HEK293 (cell line): Measurements from ENCODE around the gene IQSEC1.
A peak's percentile ranks its signal among the peaks of the same experiment; 100 is the strongest.

ENCODE experiments used
- CTCF ChIA-PET: fragments of 350-600 bp; formaldehyde crosslinking; extraction: SDS; loops from one replicate; lab custom pipeline; 2021; ENCODE audit warnings: antibody characterized with exemption; lab: Yijun Ruan, JAX
- POLR2A ChIA-PET: fragments of 300-600 bp; formaldehyde crosslinking; extraction: SDS; loops from one replicate; lab custom pipeline; 2020; ENCODE audit warnings: antibody characterized with exemption, inconsistent platforms; lab: Yijun Ruan, JAX
- H3K27ac ChIP-seq: fragments of 200-500 bp; sonication (Bioruptor generic); 2 replicates; pipeline ENCODE4 v1.5.1; 2014; ENCODE audit warnings: low read depth, low read length, control low read depth, inconsistent platforms; ENCODE audit errors: extremely low read depth
- H3K36me3 ChIP-seq, 2 experiments: fragments of 200-500 bp in 1 of 2; sonication (Bioruptor generic) in 1 of 2; 1 replicate in 1 of 2; 2 replicates in 1 of 2; pipeline ENCODE4 v1.5.1; 2014 to 2017; ENCODE audit warnings: inconsistent platforms in 2 of 2, low read length in 2 of 2; ENCODE audit not compliant: control insufficient read depth in 2 of 2, insufficient read depth in 1 of 2
- H3K4me1 ChIP-seq: fragments of 200-500 bp; sonication (Bioruptor generic); 2 replicates; pipeline ENCODE4 v1.5.1; 2014; ENCODE audit warnings: mild to moderate bottlenecking, low read length, inconsistent platforms; ENCODE audit not compliant: control insufficient read depth, insufficient read depth
- H3K4me3 ChIP-seq: 2 replicates; pipeline ENCODE4 v1.5.1; 2011; ENCODE audit warnings: low read depth, mild to moderate bottlenecking, control low read depth, low read length, moderate library complexity
- H3K9me3 ChIP-seq: fragments of 200-500 bp; sonication (Bioruptor generic); 2 replicates; pipeline ENCODE4 v1.5.1; 2014; ENCODE audit warnings: low read depth, low read length, inconsistent platforms; ENCODE audit not compliant: control insufficient read depth, insufficient read depth
- AEBP2 ChIP-seq: fragments of 450-650 bp; formaldehyde crosslinking; IDR thresholded peaks from 2 replicates; pipeline ENCODE4 v1.5.1; 2016; ENCODE audit warnings: missing biosample characterization, missing genetic modification characterization, borderline replicate concordance
- ELK4 ChIP-seq: IDR thresholded peaks from 2 replicates; pipeline ENCODE4 v1.6.1; 2011; ENCODE audit warnings: mild to moderate bottlenecking, low read depth, low read length, borderline replicate concordance
- GFI1B ChIP-seq: fragments of 450-650 bp; formaldehyde crosslinking; IDR thresholded peaks from 2 replicates; pipeline ENCODE4 v1.5.1; 2016; ENCODE audit warnings: missing biosample characterization, missing genetic modification characterization
- GLIS2 ChIP-seq: fragments of 450-650 bp; formaldehyde crosslinking; IDR thresholded peaks from 2 replicates; pipeline ENCODE4 v1.5.1; 2016; ENCODE audit warnings: missing biosample characterization, missing genetic modification characterization
- HOXA7 ChIP-seq: sonication (generic); formaldehyde crosslinking; IDR thresholded peaks from 2 replicates; pipeline ENCODE4 v1.8.1; 2022; ENCODE audit warnings: missing genetic modification reagents, borderline replicate concordance
- PRDM1 ChIP-seq: fragments of 450-650 bp; formaldehyde crosslinking; IDR thresholded peaks from 2 replicates; pipeline ENCODE4; 2016; ENCODE audit warnings: missing biosample characterization, missing genetic modification characterization
- RBAK ChIP-seq: fragments of 450-650 bp; formaldehyde crosslinking; IDR thresholded peaks from 2 replicates; pipeline ENCODE4 v1.5.1; 2016; ENCODE audit warnings: missing biosample characterization, missing genetic modification characterization
- SP7 ChIP-seq: fragments of 450-650 bp; formaldehyde crosslinking; IDR thresholded peaks from 2 replicates; pipeline ENCODE4 v1.5.1; 2016; ENCODE audit warnings: missing biosample characterization, missing genetic modification characterization
- TRIM28 ChIP-seq: IDR thresholded peaks from 2 replicates; pipeline ENCODE4 v1.6.1; 2011; ENCODE audit warnings: low read length, control low read depth, borderline replicate concordance
- YY1 ChIP-seq: fragments of 450-650 bp; formaldehyde crosslinking; IDR thresholded peaks from 2 replicates; pipeline ENCODE4 v1.5.1; 2018; ENCODE audit warnings: missing biosample characterization, missing genetic modification characterization
- ZBTB48 ChIP-seq: fragments of 450-650 bp; formaldehyde crosslinking; IDR thresholded peaks from 2 replicates; pipeline ENCODE4 v1.5.1; 2016; ENCODE audit warnings: missing biosample characterization, missing genetic modification characterization
- ZEB2 ChIP-seq: fragments of 450-650 bp; formaldehyde crosslinking; IDR thresholded peaks from 2 replicates; pipeline ENCODE4 v1.5.1; 2016; ENCODE audit warnings: missing biosample characterization, missing genetic modification characterization
- ZFHX2 ChIP-seq: fragments of 450-650 bp; formaldehyde crosslinking; conservative IDR thresholded peaks from 2 replicates; pipeline ENCODE4 v1.5.1; 2016; ENCODE audit warnings: missing biosample characterization, missing genetic modification characterization
- ZNF114 ChIP-seq: fragments of 450-650 bp; formaldehyde crosslinking; IDR thresholded peaks from 2 replicates; pipeline ENCODE4 v1.5.0; 2017; ENCODE audit warnings: missing biosample characterization, missing genetic modification characterization
- ZNF132 ChIP-seq: fragments of 450-650 bp; formaldehyde crosslinking; IDR thresholded peaks from 2 replicates; pipeline ENCODE4 v1.5.1; 2017; ENCODE audit warnings: missing biosample characterization, missing genetic modification characterization, borderline replicate concordance
- ZNF169 ChIP-seq: fragments of 450-650 bp; formaldehyde crosslinking; IDR thresholded peaks from 2 replicates; pipeline ENCODE4 v1.5.1; 2016; ENCODE audit warnings: missing biosample characterization, missing genetic modification characterization
- ZNF184 ChIP-seq: fragments of 450-650 bp; IDR thresholded peaks from 2 replicates; pipeline ENCODE4 v1.5.1; 2018; ENCODE audit warnings: missing biosample characterization, mild to moderate bottlenecking, missing genetic modification characterization
- ZNF221 ChIP-seq: fragments of 450-650 bp; formaldehyde crosslinking; IDR thresholded peaks from 2 replicates; pipeline ENCODE4 v1.5.1; 2017; ENCODE audit warnings: missing biosample characterization, missing genetic modification characterization, borderline replicate concordance
- ZNF274 ChIP-seq, 2 experiments: fragments of 200-500 bp in 1 of 2; fragments of 450-650 bp in 1 of 2; sonication (Bioruptor generic) in 1 of 2; formaldehyde crosslinking in 1 of 2; IDR thresholded peaks; 2 replicates each; pipeline versions ENCODE4 v1.5.1 to v1.6.1; 2014 to 2016; ENCODE audit warnings: borderline replicate concordance in 1 of 2, inconsistent platforms in 1 of 2, low read length in 1 of 2, missing biosample characterization in 1 of 2, missing genetic modification characterization in 1 of 2
- ZNF473 ChIP-seq: fragments of 450-650 bp; formaldehyde crosslinking; IDR thresholded peaks from 2 replicates; pipeline ENCODE4 v1.5.1; 2017; ENCODE audit warnings: missing biosample characterization, missing genetic modification characterization
- ZNF48 ChIP-seq: fragments of 450-650 bp; formaldehyde crosslinking; IDR thresholded peaks from 2 replicates; pipeline ENCODE4 v1.5.1; 2016; ENCODE audit warnings: missing biosample characterization, missing genetic modification characterization
- ZNF555 ChIP-seq: fragments of 450-650 bp; formaldehyde crosslinking; conservative IDR thresholded peaks from 2 replicates; pipeline ENCODE4 v1.5.1; 2017; ENCODE audit warnings: missing biosample characterization, mild to moderate bottlenecking, missing genetic modification characterization, inconsistent platforms
- ZNF658 ChIP-seq: fragments of 450-650 bp; formaldehyde crosslinking; IDR thresholded peaks from 2 replicates; pipeline ENCODE4; 2016; ENCODE audit warnings: missing biosample characterization, missing genetic modification characterization
- ZNF664 ChIP-seq: fragments of 450-650 bp; formaldehyde crosslinking; IDR thresholded peaks from 2 replicates; pipeline ENCODE4 v1.5.1; 2016; ENCODE audit warnings: missing biosample characterization, missing genetic modification characterization
- ZNF677 ChIP-seq: fragments of 450-650 bp; IDR thresholded peaks from 2 replicates; pipeline ENCODE4 v1.5.0; 2018; ENCODE audit warnings: missing biosample characterization, mild to moderate bottlenecking, missing genetic modification characterization, moderate library complexity
- ZNF777 ChIP-seq: fragments of 450-650 bp; formaldehyde crosslinking; IDR thresholded peaks from 2 replicates; pipeline ENCODE4 v1.5.1; 2017; ENCODE audit warnings: missing biosample characterization, missing genetic modification characterization, borderline replicate concordance
- ZNF785 ChIP-seq: fragments of 450-650 bp; formaldehyde crosslinking; IDR thresholded peaks from 2 replicates; pipeline ENCODE4 v1.5.1; 2016; ENCODE audit warnings: missing biosample characterization, missing genetic modification characterization
- ZNF843 ChIP-seq: fragments of 450-650 bp; formaldehyde crosslinking; IDR thresholded peaks from 2 replicates; pipeline ENCODE4 v1.5.1; 2016; ENCODE audit warnings: missing biosample characterization, missing genetic modification characterization
- ZSCAN23 ChIP-seq: fragments of 450-650 bp; formaldehyde crosslinking; IDR thresholded peaks from 2 replicates; pipeline ENCODE4 v1.5.1; 2016; ENCODE audit warnings: missing biosample characterization, missing genetic modification characterization
- TF ChIP-seq, protein P1 (sequence below): fragments of 450-650 bp; formaldehyde crosslinking; IDR thresholded peaks from 2 replicates; pipeline ENCODE4 v1.5.1; 2016; ENCODE audit warnings: missing biosample characterization, missing genetic modification characterization, low read depth
- TF ChIP-seq, protein P2 (sequence below): fragments of 450-650 bp; formaldehyde crosslinking; IDR thresholded peaks from 2 replicates; pipeline ENCODE4 v1.5.1; 2016; ENCODE audit warnings: missing biosample characterization, missing genetic modification characterization
- TF ChIP-seq, protein P3 (sequence below): fragments of 450-650 bp; formaldehyde crosslinking; IDR thresholded peaks from 2 replicates; pipeline ENCODE4 v1.5.1; 2016; ENCODE audit warnings: missing biosample characterization, missing genetic modification characterization

IQSEC1 gene

DNA sequence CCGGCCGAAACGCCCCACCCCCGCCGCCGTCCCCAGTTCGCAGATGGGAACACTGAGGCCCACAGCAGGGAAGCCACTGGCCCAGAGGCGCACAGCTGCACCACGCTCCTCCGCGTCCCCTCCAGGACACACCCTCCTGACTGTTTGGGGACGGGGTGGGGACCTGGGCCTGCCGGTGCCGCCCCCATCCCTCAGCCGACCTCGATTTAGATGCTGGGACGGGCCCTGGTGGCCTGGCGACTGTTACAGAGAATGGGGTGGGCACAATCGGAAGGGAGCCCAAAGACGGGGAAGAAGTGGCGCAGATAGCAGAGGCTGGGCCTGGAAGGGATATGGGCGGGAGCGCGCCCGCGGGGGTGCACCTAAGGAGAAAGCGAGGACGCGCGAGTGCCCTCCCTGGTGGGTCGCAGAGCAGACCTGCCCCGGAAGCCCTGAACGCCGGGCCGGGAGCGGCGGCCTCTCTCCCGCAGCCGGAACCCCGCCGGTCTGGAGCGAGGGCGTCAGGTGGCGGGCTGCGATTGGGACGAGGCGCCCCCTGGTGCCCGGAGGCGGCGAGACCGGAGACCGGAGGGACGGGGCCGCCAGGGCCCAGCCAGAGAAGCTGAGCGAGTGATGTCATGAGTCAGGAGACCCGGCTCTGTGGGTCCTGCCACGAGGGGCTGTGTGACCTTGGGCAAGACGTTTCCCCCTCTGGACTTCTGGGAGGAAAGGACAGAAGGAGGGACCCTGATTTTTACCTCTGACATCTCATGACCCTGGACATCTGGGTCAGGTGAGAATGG is 78.4 kb downstream of the IQSEC1 start:
- ChIA-PET POLR2A (interaction anchor here (0.6 to 1.7 kb wide), 3 partner anchors 10 to 302 kb away, joined by 3 to 5 read pairs (median 4); no protein-coding TSS in a partner anchor), CTCF (interaction anchor here (0.5 to 5.7 kb wide), 17 partner anchors 10 to 1526 kb away, joined by 3 to 32 read pairs (median 3); no protein-coding TSS in a partner anchor)
- Histone ChIP-seq H3K27ac (no peak overlapping the region; the same call in 1 of the 2 replicates), H3K36me3 (no peaks in the 10 kb centered on the region), H3K4me1 (no peaks in the 10 kb centered on the region), H3K4me3 (peak overlapping the region; percentile 54), H3K9me3 (no peaks in the 10 kb centered on the region)
- TF ChIP-seq ZFHX2 (tag by site-specific recombination) (peak; percentile 64), ZNF114 (tag by site-specific recombination) (no peak), ZNF184 (tag by site-specific recombination) (0 out of 2 replicates have a peak, but pooled peaks have one; percentile 43), ZNF132 (no peak), RBAK (tag by site-specific recombination) (no peak), ZNF843 (tag by site-specific recombination) (peak; percentile 15; the same call in 1 of the 2 replicates), ZNF677 (no peak), GLIS2 (tag by site-specific recombination) (peak; percentile 97), ZNF169 (no peak), ZNF473 (tag by site-specific recombination) (no peak), GFI1B (tag by site-specific recombination) (no peak), ZNF274 (IDR thresholded peaks at IDR 0.05; ENCODE audit: low read length) (no peak), ZNF274 (tag by site-specific recombination; IDR thresholded peaks at IDR 0.05; ENCODE audit: borderline replicate concordance) (no peak), AEBP2 (tag by site-specific recombination) (no peak), PRDM1 (tag by site-specific recombination) (no peak), ZNF555 (no peak), ELK4 (no peak), YY1 (tag by site-specific recombination) (no peak), ZNF777 (tag by site-specific recombination) (peak; percentile 51; the same call in 1 of the 2 replicates), ZNF664 (tag by site-specific recombination) (no peak), ZNF48 (tag by site-specific recombination) (no peak), HOXA7 (CRISPR knock-in tag) (no peak), SP7 (tag by site-specific recombination) (peak; percentile 63), ZBTB48 (tag by site-specific recombination) (peak; percentile 58; the same call in 1 of the 2 replicates), ZNF221 (tag by site-specific recombination) (no peak), ZNF785 (tag by site-specific recombination) (peak; percentile 24; the same call in 1 of the 2 replicates), TRIM28 (no peak), ZSCAN23 (tag by site-specific recombination) (peak; percentile 64; the same call in 1 of the 2 replicates), ZEB2 (tag by site-specific recombination) (peak; percentile 89), ZNF658 (no peak)
- TF ChIP-seq, protein P1, sequence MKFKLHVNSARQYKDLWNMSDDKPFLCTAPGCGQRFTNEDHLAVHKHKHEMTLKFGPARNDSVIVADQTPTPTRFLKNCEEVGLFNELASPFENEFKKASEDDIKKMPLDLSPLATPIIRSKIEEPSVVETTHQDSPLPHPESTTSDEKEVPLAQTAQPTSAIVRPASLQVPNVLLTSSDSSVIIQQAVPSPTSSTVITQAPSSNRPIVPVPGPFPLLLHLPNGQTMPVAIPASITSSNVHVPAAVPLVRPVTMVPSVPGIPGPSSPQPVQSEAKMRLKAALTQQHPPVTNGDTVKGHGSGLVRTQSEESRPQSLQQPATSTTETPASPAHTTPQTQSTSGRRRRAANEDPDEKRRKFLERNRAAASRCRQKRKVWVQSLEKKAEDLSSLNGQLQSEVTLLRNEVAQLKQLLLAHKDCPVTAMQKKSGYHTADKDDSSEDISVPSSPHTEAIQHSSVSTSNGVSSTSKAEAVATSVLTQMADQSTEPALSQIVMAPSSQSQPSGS (tag by site-specific recombination) = peak; percentile 89
- TF ChIP-seq, protein P2, sequence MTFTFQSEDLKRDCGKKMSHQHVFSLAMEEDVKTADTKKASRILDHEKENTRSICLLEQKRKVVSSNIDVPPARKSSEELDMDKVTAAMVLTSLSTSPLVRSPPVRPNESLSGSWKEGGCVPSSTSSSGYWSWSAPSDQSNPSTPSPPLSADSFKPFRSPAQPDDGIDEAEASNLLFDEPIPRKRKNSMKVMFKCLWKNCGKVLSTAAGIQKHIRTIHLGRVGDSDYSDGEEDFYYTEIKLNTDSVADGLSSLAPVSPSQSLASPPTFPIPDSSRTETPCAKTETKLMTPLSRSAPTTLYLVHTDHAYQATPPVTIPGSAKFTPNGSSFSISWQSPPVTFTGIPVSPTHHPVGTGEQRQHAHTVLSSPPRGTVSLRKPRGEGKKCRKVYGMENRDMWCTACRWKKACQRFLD (tag by site-specific recombination) = no peak
- TF ChIP-seq, protein P3, sequence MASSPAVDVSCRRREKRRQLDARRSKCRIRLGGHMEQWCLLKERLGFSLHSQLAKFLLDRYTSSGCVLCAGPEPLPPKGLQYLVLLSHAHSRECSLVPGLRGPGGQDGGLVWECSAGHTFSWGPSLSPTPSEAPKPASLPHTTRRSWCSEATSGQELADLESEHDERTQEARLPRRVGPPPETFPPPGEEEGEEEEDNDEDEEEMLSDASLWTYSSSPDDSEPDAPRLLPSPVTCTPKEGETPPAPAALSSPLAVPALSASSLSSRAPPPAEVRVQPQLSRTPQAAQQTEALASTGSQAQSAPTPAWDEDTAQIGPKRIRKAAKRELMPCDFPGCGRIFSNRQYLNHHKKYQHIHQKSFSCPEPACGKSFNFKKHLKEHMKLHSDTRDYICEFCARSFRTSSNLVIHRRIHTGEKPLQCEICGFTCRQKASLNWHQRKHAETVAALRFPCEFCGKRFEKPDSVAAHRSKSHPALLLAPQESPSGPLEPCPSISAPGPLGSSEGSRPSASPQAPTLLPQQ = peak; percentile 75
